GM21423 (cell line): ENCODE results near the gene AKR7A2.

Source experiments
- ATAC-seq: cut with Tn5 transposase; IDR thresholded peaks from one replicate; pipeline ENCODE4 v1.9.1; 2021; ENCODE audit warnings: mild to moderate bottlenecking, moderate library complexity; ENCODE audit not compliant: unreplicated experiment

The AKR7A2 gene

DNA sequence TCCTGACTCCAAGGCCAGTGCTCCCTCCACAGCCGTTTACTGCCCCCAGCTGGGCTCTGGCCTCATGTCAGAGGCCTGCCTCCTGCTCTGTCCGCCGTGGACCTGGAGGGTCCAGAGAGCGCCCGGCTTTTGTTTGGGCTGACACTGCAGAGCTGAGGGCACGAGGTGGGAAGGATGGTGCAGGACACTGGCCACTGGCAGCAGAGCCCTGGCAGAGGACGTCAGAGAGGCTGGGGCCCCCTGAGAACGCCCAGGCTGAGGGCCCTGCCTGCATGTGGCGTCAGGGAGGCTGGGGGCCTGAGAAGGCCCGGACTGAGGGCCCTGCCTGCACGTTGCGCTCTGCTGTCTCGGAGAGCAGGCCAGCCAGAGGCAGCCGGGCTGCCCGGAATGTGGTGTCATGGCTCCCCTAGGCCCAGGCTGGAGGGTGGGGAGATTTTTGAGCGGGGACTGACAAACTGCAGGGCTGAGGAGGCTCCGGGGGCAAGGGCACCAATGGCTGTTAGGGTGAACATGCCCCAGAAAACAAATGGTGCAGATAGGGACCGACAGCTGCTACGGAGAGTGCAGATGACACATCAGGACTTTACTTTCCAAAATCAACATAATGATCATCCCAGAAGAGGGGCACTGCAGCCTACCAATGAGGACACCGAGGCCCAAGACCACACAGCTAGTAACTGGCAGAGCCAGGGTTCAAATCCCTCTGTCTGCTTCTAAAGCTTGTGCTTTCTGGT lies 31.8 kb upstream of the AKR7A2 start:
- ATAC-seq: no peak

DNA sequence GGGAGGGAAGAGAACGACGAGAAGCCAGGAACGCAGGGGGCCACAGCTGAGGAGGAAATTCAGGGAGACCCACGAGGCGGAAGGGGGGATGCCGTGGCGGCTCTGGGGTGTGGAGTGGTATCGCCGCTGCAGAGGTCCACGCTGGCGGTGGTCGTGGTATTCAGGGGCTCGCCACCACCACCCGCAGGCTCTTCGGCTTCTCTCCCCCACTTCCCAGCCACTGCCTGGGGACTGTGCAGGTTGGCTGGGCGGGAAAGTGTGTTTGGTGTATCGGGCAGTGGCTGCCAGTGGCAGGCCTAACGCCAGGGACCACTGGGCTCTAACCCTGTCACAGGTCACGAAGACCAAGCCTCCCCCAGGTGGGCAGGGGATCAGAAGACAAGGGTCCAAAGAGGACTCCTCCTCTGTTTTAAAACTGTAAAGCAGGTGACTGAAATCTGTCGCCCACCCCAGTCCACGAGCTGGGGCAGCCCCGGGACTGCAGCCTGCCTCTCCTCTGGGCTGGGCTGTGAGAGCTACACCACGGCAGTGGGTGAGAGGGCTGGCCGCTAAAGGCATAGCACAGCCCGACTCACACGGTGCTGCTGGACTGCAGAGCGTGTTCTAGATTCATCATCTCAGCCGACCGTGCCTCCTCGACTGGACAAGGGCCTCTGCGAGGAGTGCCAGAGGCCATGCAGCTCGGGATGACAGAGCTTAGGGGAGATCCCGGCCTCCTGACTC lies 31.1 kb upstream of the AKR7A2 start:
- ATAC-seq: no peak

DNA sequence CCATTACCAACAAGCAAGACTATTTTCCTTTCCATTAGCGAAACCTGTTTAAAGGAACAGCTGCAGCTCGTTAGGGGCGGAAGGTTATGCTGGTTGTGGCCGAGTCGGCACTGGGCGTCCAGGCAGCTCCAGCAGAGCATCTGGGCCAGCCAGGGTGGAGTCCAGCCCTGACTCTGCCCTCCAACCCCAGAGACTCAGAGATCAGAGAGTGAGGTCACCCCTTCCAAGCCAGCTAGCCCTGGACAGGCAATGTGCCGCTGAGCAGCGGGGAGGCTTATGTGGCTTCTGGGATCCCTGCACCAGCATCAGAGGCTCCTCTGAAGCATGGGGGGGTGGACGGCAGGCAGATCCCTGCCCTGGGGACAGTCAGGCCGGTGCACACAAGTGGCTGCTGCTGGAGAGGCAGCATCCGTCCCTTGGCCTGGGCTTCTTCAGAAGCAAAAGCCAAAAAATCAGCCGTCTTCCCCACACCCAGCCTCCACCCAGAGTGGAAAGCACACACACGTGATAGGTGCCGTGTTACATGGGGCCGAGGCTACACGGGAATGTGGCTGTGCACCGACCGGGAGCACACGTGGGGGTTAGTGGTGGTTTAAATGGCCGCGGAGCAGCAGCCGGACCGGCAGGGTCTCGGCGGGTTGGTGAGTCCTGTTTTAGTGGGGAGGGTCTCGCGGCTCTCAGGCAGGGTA lies 30.3 kb upstream of the AKR7A2 start:
- no peak for ATAC-seq

DNA sequence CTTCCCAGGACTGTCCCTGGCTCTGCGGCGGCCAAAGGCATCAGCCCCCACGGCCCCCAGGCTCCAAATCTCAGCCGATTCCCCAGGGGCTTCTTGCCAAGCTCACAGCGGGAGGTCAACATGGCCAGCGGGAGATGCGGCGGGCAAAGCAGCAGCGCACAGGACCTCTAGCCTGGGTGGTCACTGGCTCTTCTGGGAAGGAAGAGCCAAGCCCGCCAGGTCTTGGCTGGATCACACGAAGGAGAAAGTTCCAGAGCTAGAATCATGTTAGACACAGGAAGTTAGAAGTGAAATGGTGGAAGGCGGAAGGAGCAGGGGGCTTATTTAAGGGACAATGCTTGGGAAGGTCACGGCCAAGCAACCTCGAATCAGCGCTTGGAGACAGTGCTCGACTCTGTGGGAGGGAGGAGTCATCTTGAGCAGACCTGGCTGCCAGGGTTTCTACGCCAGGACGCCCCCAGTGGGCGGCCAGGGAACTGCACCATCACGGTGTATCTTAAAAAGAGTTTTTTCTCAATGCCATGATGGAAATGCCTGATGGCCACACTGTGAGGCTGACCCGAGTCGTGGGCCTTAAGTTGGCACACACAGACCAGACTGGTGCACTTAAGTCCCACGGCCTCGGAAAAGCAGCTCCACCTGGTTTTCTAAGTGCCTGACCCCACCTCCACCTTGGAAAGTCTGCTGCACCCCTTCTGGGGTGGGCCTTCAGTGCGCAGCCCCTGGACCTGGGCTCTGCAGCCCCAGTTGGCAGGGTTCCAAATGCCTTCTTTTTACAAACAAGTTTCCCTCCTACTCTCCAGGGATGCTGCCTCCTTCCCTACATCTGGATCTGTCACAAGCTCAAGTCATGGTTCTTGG lies 29.5 kb upstream of the AKR7A2 start:
- ATAC-seq: no peak

DNA sequence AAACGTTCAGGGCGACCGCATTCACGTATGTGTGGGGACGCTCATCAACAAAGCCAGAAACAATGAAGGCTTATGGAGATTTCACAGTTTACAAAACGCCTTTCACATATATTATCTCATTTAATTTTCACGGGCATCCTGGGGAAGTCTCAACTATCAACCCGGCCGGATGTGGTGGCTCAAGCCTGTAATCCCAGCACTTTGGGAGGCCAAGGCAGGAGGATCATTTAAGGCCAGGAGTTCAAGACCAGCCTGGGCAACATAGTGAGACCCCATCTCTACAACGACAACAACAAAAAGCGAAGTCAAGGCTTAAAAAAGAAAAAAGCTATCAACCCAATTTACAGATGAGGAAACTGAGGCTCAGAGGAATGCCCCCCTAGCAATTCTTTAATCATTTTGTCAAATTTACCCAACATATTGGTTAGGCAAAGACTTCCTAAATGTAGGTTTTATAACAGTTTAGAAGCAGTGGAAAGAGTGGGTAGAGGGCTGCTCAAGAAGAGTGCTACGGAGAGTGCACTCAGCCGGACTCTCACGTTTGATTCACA lies 28.5 kb upstream of the AKR7A2 start:
- no peak for ATAC-seq

DNA sequence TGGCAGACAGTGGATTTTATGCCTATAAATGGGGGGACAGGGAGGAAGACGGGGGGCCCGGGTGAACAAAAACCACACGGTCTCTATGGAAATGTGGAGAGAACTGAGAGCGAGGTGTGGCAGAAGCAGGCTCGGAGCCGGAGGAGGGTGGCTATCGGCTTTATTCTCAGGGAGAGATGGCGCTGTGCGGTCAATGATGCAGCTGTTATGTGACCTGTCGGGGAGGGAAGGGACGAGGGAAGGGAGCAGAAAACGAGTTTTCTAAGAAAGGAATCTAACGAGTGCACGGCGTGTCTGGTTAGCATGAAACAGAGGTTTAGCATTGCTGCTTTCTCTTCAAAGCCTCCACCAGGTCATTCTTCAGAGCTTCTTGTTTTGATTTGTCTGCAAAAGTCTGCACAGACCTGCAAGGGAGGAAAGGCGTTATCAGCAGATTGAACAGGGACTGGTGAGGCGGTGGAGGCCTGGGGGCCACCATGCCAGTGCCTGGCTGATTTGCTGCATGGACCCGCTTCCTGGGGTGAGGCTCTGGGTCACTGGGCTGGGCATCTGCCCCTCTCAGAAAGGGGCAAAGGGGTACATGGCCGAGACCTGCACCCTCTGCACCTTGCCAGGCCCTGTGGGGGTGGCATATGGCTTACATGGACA lies 27.4 kb upstream of the AKR7A2 start:
- no peak for ATAC-seq

DNA sequence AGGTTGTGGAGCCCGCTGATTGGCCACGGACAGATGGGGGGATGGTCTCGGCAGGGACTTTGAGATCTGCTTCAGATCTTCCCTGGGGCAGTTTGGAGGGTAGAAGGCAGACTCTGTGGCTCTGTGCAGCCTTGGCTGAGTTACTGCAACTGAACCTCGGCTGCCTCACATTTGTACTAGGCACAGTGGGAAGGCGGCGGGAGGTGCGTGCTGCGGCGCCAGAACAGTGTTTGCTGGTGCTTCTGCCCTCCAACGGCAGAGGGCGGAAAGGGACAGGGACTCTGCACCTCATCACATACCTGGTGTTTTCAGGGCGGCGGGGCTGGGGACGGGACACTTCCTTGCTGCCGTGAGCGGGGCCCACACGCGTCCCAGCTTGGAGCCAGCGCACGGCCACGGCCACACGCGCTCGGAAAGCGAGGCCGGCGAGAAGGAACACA lies 26.4 kb upstream of the AKR7A2 start:
- no peak for ATAC-seq

DNA sequence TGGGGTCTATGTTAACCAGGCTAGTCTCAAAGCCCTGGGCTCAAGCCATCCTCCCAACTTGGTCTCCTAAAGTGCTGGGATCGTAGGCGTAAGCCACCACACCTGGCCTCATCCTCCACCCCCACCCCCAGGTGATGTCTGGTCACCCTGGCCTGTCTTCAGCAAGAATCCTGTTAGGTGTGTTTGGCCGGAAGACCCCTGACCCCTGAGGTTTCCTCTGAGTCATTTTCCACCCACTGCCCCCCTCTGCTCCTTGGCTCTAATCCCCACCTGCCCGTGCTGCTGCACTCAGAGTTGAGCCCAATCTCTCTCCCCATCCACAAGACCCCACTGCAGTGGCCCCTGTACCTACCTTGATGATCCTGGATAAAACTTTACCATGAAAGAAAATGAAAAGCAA lies 25.3 kb upstream of the AKR7A2 start:
- ATAC-seq: no peak

DNA sequence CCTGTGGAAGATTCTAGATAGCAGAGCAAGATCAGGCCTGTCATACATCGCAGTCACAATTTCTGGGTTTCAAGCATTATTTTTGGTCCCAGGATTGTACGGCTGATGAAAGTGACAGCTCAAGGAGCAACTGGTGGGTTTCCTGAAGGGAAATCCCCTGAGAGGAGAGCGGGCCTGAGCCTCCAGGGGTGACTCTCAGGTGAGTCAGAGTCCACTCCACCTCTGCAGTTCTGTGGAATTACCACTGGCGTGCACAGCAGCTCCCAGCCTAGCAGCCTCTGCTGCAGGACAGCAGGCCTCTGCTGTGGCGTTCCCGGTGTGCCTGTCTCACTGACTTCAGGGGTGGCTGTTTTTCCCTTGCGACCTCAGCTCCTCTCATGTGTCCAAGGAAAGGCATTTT lies 24.6 kb upstream of the AKR7A2 start:
- no peak for ATAC-seq

DNA sequence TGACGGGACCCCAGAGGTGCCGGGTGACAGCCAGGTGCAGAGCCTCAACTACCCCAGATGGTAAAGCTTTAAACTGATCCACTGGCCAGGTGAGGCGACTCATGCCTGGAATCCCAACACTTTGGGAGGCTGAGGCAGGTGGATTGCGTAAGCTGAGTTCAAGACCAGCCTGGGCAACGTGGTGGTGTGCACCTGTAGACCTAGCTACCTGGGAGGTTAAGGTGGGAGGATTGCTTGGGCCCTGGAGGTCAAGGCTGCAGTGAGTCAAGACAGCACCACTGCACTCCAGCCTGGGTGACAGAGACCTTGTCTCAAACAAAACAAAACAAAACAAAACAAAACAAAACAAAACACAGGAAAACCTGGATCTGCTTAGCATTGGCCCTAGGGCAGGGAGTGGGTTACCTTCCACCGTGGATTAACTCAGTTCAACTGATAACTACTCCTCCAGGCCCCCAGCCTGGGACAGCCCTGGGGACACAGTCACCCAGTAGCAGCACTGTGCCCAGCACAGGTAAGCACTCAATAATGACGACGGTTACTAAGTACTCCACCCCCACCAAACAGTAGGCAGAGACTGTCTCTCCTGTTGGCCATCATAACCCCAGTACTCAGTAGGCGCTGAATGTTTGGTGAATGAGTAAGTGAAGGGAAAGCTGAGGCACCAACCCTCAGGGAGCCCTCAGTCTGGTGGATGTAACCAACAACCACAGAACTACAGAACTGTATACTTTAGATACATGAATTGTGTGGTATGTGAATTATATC lies 21.8 kb upstream of the AKR7A2 start:
- no peak for ATAC-seq

DNA sequence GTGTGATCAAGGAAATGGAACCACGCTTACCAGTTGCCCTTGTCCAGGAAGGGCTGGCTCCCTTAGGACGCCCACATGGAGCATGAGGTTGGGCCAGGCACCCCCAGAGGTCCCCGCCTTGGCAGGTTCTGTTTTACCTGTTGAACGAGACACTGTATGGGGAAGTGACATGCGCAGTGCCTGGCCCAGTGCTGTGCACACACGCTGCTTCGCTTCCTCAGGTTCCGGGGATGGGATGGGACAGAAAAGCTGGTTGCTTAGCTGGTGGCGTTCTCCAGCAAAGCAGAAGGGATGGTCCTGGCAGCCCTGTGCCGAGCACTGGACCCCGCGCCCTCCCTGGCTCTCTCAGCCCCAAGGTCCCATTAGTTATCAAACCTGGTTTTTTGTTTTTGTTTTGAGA lies 20.9 kb upstream of the AKR7A2 start:
- ATAC-seq: no peak

DNA sequence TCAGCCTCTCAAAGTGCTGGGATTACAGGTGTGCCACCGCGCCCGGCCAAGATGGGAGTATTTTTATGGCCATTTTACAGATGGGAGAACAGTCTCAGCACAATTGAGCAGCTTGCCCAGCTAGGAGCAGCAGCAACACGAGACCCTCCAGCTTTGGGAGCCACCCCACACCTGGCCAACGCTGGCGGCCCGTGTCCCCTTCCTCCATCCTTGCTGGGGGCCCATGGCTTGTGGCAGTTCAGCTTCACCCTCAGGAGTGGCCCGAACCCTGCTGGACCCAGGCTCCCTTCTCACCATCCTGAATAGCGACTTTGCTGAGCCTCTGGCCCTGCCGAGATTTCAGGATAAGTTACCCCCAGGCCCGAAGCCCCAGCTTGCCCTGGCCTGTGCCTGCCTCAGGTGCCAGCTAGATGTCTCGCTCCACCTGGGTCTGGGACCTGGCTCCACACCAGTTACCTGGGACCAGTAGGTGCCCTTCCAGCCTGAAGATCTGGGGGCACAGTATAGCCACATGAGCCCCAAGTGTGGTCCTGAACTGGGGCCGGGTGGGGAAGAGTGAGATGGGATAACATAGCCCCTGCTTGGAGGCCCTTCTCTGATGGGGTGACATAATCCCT lies 19.4 kb upstream of the AKR7A2 start:
- no peak for ATAC-seq

DNA sequence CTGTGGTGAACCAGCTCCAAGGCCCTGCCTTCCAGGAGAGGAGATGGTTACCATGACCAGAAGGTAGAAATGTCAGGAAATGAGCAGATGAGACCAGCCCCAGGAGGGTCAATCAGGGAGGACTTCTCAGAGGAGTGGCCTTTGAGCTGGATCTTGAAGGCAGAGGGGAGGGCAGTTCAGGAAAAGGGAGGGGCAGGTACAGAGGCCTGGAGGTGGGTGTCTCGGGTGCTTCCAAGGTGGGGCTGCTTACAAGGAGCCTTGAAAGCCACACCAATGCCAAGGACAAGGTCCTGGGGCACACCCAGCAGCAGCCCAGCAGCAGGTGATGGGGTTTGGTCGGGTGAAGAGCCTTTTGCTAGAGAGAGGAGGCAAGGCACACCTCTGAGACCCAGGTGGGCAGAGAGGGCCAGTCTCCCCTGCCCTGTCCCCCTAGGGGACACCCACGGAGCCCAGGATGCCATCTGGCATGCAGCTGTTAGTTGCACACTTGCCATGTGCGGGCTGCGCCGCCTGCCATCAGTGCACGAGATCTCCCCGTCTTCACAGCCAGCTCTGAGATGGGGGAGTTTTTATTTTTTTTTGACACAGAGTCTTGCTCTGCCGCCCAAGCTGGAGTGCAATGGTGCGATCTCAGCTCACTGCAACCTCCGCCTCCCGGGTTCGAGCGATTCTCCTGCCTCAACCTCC lies 18.6 kb upstream of the AKR7A2 start:
- ATAC-seq: no peak

DNA sequence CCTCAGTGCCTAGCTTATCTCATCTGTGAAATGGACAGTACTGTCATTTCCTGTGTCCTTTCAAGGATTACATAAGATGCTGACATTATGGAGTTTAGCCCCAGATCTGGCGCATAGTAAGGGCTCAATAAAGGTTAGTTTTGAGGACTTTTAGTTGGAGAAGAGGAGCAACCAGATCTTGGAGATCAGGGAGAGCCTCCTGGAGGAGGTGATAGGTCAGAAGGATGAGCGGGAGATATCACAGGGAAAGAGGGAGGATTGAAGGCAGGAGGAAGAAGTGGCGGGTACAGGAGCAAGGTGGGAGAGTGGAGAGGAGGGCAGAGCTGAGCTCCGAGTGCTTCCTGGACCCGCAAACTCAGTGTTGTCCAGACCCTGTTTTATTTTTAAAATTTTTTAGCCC lies 17.7 kb upstream of the AKR7A2 start:
- no peak for ATAC-seq

DNA sequence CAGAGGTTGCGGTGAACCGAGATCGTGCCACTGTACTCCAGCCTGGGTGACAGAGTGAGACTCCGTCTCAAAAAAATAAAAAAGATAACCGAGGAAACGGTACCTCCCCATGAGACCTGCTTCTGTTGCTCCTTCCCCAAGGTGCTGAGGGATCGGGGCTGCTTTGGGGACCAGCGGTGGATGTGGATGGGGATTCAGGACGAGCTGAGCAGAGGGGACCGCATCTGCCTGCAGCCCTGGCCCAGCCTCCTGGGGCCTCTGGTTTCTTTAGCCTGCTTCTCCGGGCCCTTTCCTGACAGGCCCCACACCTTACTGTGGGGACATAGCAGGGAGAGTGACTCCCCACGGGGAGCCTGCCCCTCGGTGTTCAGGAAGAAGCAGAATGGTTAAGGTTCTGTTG lies 17.2 kb upstream of the AKR7A2 start:
- no peak for ATAC-seq

DNA sequence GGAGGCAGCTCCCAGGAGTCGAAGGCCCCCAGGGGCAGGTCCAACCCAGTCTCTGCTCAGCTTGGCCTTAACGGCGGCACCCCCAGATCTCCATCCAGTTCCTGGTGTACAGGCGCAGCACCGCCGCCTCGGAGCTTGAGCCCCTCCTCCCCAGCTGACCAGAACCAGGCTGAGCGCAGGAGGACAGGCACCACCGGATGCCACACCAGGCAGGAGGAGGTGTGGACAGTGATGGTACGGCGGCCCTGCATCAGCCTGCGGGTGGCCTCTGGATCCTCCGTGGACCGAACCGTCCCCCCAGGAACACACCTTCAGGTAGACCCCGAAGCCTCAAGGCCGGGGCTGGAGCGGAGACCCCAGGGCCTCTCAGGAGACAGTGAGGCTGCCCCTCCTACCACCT lies 16.5 kb upstream of the AKR7A2 start:
- ATAC-seq: no peak

DNA sequence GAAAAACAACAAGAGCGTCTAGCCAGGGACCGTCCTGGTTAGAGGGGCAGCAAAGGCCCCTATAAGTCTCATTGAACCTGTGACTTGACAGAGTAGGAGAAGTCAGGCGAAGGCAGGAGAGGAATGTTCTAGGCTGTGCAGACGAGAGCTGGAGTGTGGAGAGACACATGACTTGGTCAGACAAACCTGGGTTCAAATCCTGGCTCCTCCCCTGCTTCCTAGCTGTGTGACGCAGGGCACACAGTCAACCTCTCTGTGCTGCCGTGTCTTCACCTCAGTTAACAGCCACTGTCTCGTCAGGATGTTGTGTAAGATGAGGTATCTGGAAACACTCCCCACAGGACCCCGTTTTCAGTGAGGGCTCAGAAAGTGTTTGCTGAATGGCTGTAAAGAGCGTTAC lies 15.8 kb upstream of the AKR7A2 start:
- no peak for ATAC-seq

DNA sequence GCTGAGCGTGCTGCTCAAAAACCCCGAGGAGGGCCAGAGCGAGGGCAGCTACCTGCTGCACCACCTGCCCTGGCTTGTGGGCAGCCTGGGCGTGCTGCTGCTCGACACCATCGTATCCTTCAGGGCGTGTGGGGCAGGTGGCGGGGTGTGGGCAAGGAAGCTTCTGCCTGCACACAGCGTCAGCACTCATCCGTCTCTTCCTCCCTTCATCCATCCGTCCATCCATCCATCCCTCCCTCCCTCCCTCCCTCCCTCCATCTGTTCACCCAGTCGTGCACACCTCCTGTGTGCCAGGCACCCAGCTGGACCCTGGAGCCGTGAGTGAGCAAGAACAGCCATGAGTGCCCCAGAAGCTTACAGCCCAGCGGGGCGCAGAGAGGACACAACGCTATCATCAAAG lies 15.4 kb upstream of the AKR7A2 start:
- ATAC-seq: no peak

DNA sequence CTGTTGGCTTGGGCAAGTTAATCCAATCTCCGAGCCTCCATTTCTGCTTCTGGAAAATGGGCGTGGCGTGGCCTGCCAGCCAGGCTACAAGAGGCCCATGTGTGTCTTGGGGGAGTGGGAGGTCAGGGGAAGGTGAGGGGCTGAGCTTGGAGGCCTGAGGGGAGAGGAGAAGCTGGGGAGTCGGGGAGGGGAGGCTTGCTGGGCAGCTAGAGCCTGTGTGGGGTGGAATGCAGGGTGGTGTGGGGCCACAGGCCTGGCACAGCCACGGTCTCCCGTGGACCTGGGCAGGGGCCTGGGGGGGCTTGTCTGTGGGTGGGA lies 14.8 kb upstream of the AKR7A2 start:
- no peak for ATAC-seq
